H9 (cell line): Measurements from ENCODE around the gene HGS. TPM values are rescaled to one million over a fixed set of nuclear protein-coding genes. Genes with fewer than 3 reads are reported as not detected.

ENCODE experiments used
- DNase-seq: peaks from one replicate; pipeline ENCODE4 v3.0.0-alpha.2; 2017
- H2AFZ ChIP-seq: one replicate; pipeline ENCODE4 v1.6.1; 2013; ENCODE audit warnings: mild to moderate bottlenecking, low read length, control low read depth, moderate library complexity
- H2AK5ac ChIP-seq: 2 replicates; pipeline ENCODE4 v1.6.1; 2013; ENCODE audit warnings: low read length, control low read depth, mixed read lengths; ENCODE audit not compliant: insufficient read length
- H2BK120ac ChIP-seq: one replicate; pipeline ENCODE4 v1.6.1; 2013; ENCODE audit warnings: low read depth, mild to moderate bottlenecking, low read length, control low read depth, inconsistent platforms; ENCODE audit not compliant: poor library complexity, severe bottlenecking
- H2BK12ac ChIP-seq: 2 replicates; pipeline ENCODE4 v1.6.1; 2013; ENCODE audit warnings: low read length, control low read depth, mixed read lengths, low read depth; ENCODE audit not compliant: insufficient read length
- H2BK15ac ChIP-seq: 2 replicates; pipeline ENCODE4 v1.6.1; 2013; ENCODE audit warnings: low read depth, low read length, control low read depth
- H2BK20ac ChIP-seq: one replicate; pipeline ENCODE4 v1.6.1; 2013; ENCODE audit warnings: low read depth, mild to moderate bottlenecking, low read length, control low read depth, inconsistent platforms; ENCODE audit not compliant: poor library complexity, severe bottlenecking
- H2BK5ac ChIP-seq: 2 replicates; pipeline ENCODE4 v1.6.1; 2013; ENCODE audit warnings: low read length, control low read depth, mixed read lengths; ENCODE audit not compliant: insufficient read length
- H3K14ac ChIP-seq: 2 replicates; pipeline ENCODE4 v1.6.1; 2013; ENCODE audit warnings: low read length, control low read depth; ENCODE audit not compliant: insufficient read depth
- H3K18ac ChIP-seq: 2 replicates; pipeline ENCODE4 v1.6.1; 2013; ENCODE audit warnings: low read depth, mild to moderate bottlenecking, mixed read lengths, low read length, control low read depth; ENCODE audit not compliant: insufficient read length
- H3K23ac ChIP-seq: 2 replicates; pipeline ENCODE4 v1.6.1; 2013; ENCODE audit warnings: low read length, control low read depth, mixed read lengths, low read depth; ENCODE audit not compliant: insufficient read length
- H3K23me2 ChIP-seq: 2 replicates; pipeline ENCODE4 v1.6.1; 2013; ENCODE audit warnings: low read depth, mild to moderate bottlenecking, mixed read lengths, low read length, control low read depth; ENCODE audit not compliant: insufficient read length, poor library complexity, severe bottlenecking
- H3K27ac ChIP-seq: 2 replicates; pipeline ENCODE4 v1.5.1; 2013; ENCODE audit warnings: low read length, control low read depth, mixed read lengths, low read depth; ENCODE audit not compliant: insufficient read length
- H3K27me3 ChIP-seq: 2 replicates; pipeline ENCODE4 v1.6.1; 2013; ENCODE audit warnings: low read length, control low read depth, inconsistent platforms; ENCODE audit not compliant: insufficient read depth
- H3K4ac ChIP-seq: 2 replicates; pipeline ENCODE4 v1.6.1; 2013; ENCODE audit warnings: low read depth, mild to moderate bottlenecking, control low read depth, inconsistent platforms, low read length, moderate library complexity
- H3K4me1 ChIP-seq: 2 replicates; pipeline ENCODE4 v1.6.1; 2013; ENCODE audit warnings: low read length, control low read depth, inconsistent platforms; ENCODE audit not compliant: insufficient read depth
- H3K4me2 ChIP-seq: 2 replicates; pipeline ENCODE4 v1.6.1; 2013; ENCODE audit warnings: low read length, control low read depth, mixed read lengths; ENCODE audit not compliant: insufficient read length, insufficient read depth
- H3K56ac ChIP-seq: 2 replicates; pipeline ENCODE4 v1.6.1; 2013; ENCODE audit warnings: low read depth, mild to moderate bottlenecking, mixed read lengths, low read length, control low read depth; ENCODE audit not compliant: insufficient read length
- H3K79me1 ChIP-seq: 2 replicates; pipeline ENCODE4 v1.6.1; 2013; ENCODE audit warnings: low read depth, mild to moderate bottlenecking, moderate library complexity, low read length, control low read depth, inconsistent platforms; ENCODE audit not compliant: insufficient read depth, poor library complexity, severe bottlenecking
- H3K79me2 ChIP-seq: 2 replicates; pipeline ENCODE4 v1.6.1; 2013; ENCODE audit warnings: low read length, control low read depth, inconsistent platforms; ENCODE audit not compliant: insufficient read depth
- H3K9ac ChIP-seq: 2 replicates; pipeline ENCODE4 v1.6.1; 2013; ENCODE audit warnings: low read length, control low read depth, mixed read lengths; ENCODE audit not compliant: insufficient read length; ENCODE audit errors: extremely low read depth
- H3K9me3 ChIP-seq: one replicate; pipeline ENCODE4 v1.6.1; 2013; ENCODE audit warnings: low read depth, low read length, inconsistent platforms; ENCODE audit not compliant: control insufficient read depth
- H3T11ph ChIP-seq: one replicate; pipeline ENCODE4 v1.6.1; 2013; ENCODE audit warnings: mild to moderate bottlenecking, low read length, control low read depth, inconsistent platforms
- H4K20me1 ChIP-seq: one replicate; pipeline ENCODE4 v1.6.1; 2013; ENCODE audit not compliant: control insufficient read depth, insufficient read length, insufficient read depth
- H4K5ac ChIP-seq: 2 replicates; pipeline ENCODE4 v1.6.1; 2013; ENCODE audit warnings: low read depth, mild to moderate bottlenecking, mixed read lengths, low read length, control low read depth; ENCODE audit not compliant: insufficient read length
- H4K8ac ChIP-seq: replicated peaks from 2 replicates; pipeline ENCODE4 v1.6.1; 2013; ENCODE audit warnings: low read length, control low read depth, mixed read lengths, low read depth; ENCODE audit not compliant: insufficient read length
- H4K91ac ChIP-seq: 2 replicates; pipeline ENCODE4 v1.6.1; 2013; ENCODE audit warnings: low read depth, mild to moderate bottlenecking, moderate library complexity, mixed read lengths, low read length, control low read depth; ENCODE audit not compliant: insufficient read length
- H3K27ac Mint-ChIP-seq, 3 experiments: 2 replicates in 2 of 3; 3 replicates in 1 of 3; pipeline ENCODE4 v1.8.0; 2020 to 2021; ENCODE audit warnings: mixed read lengths in 3 of 3, mild to moderate bottlenecking in 1 of 3, moderate library complexity in 1 of 3
- H3K27me3 Mint-ChIP-seq: 2 replicates; pipeline ENCODE4 v1.8.0; 2021; ENCODE audit warnings: low read depth, mild to moderate bottlenecking, moderate library complexity, mixed read lengths
- H3K36me3 Mint-ChIP-seq, 3 experiments: 2 replicates in 2 of 3; 3 replicates in 1 of 3; pipeline ENCODE4 v1.8.0; 2020 to 2021; ENCODE audit warnings: low read depth in 3 of 3, mixed read lengths in 3 of 3; ENCODE audit not compliant: insufficient read depth in 1 of 3
- H3K4me1 Mint-ChIP-seq, 2 experiments: 2 replicates each; pipeline ENCODE4 v1.8.0; 2020; ENCODE audit warnings: mixed read lengths in 2 of 2
- H3K4me3 Mint-ChIP-seq, 2 experiments: 2 replicates in 1 of 2; 3 replicates in 1 of 2; pipeline ENCODE4 v1.8.0; 2020 to 2021; ENCODE audit warnings: mild to moderate bottlenecking in 2 of 2, mixed read lengths in 2 of 2, moderate library complexity in 1 of 2
- H3K9me3 Mint-ChIP-seq, 2 experiments: 2 replicates in 1 of 2; 3 replicates in 1 of 2; pipeline ENCODE4 v1.8.0; 2020; ENCODE audit warnings: mild to moderate bottlenecking in 2 of 2, mixed read lengths in 2 of 2, moderate library complexity in 1 of 2
- CTCF ChIP-seq: fragments of 200-600 bp; sonication (generic); conservative IDR thresholded peaks from 3 replicates; pipeline ENCODE4 v1.8.0; 2021; ENCODE audit warnings: antibody characterized with exemption, mild to moderate bottlenecking
- WGBS: extraction: QIAGEN DNeasy Blood & Tissue Kit; methylation state at CpG from one replicate; pipeline ENCODE4 v1.1.7; 2013; ENCODE audit warnings: missing lambda C conversion rate, low lambda C conversion rate, mixed read lengths; ENCODE audit not compliant: insufficient read length; ENCODE audit errors: extremely low coverage; 5-methylcytosine and 5-hydroxymethylcytosine counted together
- total RNA-seq: library from RNA; stranded (reverse); gene quantifications from 2 replicates; pipeline ENCODE4 v1.2.1, GENCODE V29; 2021

The HGS gene
- total RNA-seq, 1 experiment from 2014 or later, result 106 TPM

DNA sequence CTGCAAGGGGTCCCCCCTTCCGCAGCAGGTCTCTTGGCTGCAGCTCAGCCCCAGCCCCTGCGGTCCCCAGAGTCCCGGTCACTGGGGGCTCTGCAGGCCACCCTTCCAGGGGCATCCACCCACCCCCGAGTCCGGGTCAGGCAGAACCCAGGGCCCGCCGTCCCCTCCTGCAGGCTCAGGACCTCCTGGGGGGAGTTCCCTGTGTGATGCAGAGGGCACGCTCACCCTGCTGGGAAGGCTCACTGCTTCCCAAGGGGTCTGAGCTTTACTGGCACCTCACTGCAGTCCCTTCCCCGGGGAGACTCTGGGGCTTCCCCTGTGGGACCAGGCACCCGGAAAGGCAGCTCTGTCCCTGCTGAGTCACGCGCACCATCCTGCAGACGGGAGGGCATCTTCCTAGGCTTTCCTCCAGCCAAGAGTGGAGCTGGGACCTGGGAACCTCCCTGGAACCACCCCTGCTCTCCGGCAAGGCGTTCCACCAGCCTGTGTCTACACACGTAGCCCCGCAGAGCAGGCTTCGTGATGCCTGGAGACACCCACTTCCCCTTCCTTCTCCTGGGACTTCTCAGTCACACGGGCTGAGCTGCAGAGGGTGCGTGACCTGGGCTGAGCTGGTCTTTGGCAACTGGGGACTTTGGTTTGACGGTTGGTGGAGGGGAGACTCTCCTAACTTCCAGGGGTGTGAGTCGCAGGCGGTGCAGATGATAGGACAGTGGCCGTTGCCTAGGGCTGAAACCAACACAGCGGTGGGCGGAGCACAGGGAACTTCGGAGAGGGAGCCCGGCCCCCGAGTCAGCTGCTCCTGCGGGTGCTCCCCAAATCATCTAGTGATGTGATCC is 51.7 kb downstream of the HGS start:
- H3K9me3 ChIP-seq, result no peaks in the 10 kb centered on the region
- no peak for TF ChIP-seq CTCF
- H3T11ph ChIP-seq, result no peak overlapping the region
- H2BK12ac ChIP-seq, result no peak overlapping the region
- H3K23ac ChIP-seq, result no peak overlapping the region
- no peak overlapping the region; the same call in 1 of the 2 replicates for H3K14ac ChIP-seq
- no peak overlapping the region for H2AK5ac ChIP-seq
- no peak overlapping the region for H2AFZ ChIP-seq
- WGBS, result no CpG with 5 or more reads among the region's 30 CpGs
- H3K79me1 ChIP-seq, result no peaks in the 10 kb centered on the region
- DNase-seq, result no peak
- no peak overlapping the region for H2BK120ac ChIP-seq
- no peaks in the 10 kb centered on the region for H3K23me2 ChIP-seq
- no peak overlapping the region for H3K18ac ChIP-seq
- H3K27me3 ChIP-seq, result no peaks in the 10 kb centered on the region
- H3K79me2 ChIP-seq, result no peaks in the 10 kb centered on the region
- no peak overlapping the region for H3K27ac ChIP-seq
- H3K56ac ChIP-seq, result no peak overlapping the region
- H3K4me1 Mint-ChIP-seq, result peaks cover 14 to 25% of the 10 kb centered on the region in 2 experiments
- no peaks in the 10 kb centered on the region for H4K20me1 ChIP-seq
- no peak overlapping the region for H2BK20ac ChIP-seq
- no peak overlapping the region for H4K5ac ChIP-seq
- H2BK15ac ChIP-seq, result no peak overlapping the region
- no peak overlapping the region for H3K4ac ChIP-seq
- no peaks in the 10 kb centered on the region; the same call in 1 of the 2 replicates for H3K4me1 ChIP-seq
- no peaks in the 10 kb centered on the region for H3K36me3 Mint-ChIP-seq
- no peak overlapping the region for H3K4me2 ChIP-seq
- peak overlapping the region in 1 of 3 experiments; percentile 33; a peak in 1 of 7 replicates for H3K27ac Mint-ChIP-seq
- no peak overlapping the region for H2BK5ac ChIP-seq
- H4K91ac ChIP-seq, result no peak overlapping the region
- no peak overlapping the region for H3K9ac ChIP-seq
- H3K9me3 Mint-ChIP-seq, result 0 out of 5 replicates have a peak, but pooled peaks cover 0 to 2% of the 10 kb centered on the region in 2 experiments
- no peak overlapping the region for H3K4me3 Mint-ChIP-seq
- H4K8ac ChIP-seq, result no peak overlapping the region
- H3K27me3 Mint-ChIP-seq, result peaks cover 18% of the 10 kb centered on the region
